A549 (cell line): ENCODE data around the gene PER1.

Source experiments
- CEBPB ChIP-seq, 2 experiments: fragments of >200 bp in 1 of 2; sonication (Bioruptor Twin) in 1 of 2; formaldehyde crosslinking in 1 of 2; IDR thresholded peaks; 2 replicates each; pipeline ENCODE4 v1.6.1; 2012 to 2016
- ESRRA ChIP-seq: fragments of 150-350 bp; IDR thresholded peaks from 2 replicates; pipeline ENCODE4 v1.6.1; 2014; ENCODE audit warnings: mild to moderate bottlenecking, low read length, borderline replicate concordance
- FOXS1 ChIP-seq: fragments of 250-450 bp; sonication (Bioruptor Pico); IDR thresholded peaks from 2 replicates; pipeline ENCODE4 v1.5.0; 2020; ENCODE audit warnings: mild to moderate bottlenecking, moderate library complexity
- KDM5A ChIP-seq: fragments of 200-600 bp; sonication (generic); IDR thresholded peaks from 2 replicates; pipeline ENCODE4 v1.6.1; 2016; ENCODE audit warnings: antibody characterized with exemption, mild to moderate bottlenecking
- POLR2A ChIP-seq: IDR thresholded peaks from 2 replicates; pipeline ENCODE4 v1.6.1; 2012; ENCODE audit warnings: mild to moderate bottlenecking, low read length
- SMC3 ChIP-seq: fragments of >200 bp; sonication (Bioruptor Twin); formaldehyde crosslinking; IDR thresholded peaks from 3 replicates; pipeline ENCODE4 v1.6.1; 2018; ENCODE audit warnings: inconsistent platforms
- TF ChIP-seq, protein P1 (sequence below): IDR thresholded peaks from 2 replicates; pipeline ENCODE4 v1.6.1; 2012
- TF ChIP-seq, protein P2 (sequence below): IDR thresholded peaks from 2 replicates; pipeline ENCODE4 v1.6.1; 2012
- TF ChIP-seq, protein P3 (sequence below): fragments of >200 bp; sonication (Bioruptor Twin); formaldehyde crosslinking; IDR thresholded peaks from 3 replicates; pipeline ENCODE4 v1.5.1; 2016
- TF ChIP-seq, protein P4 (sequence below): fragments of >200 bp; sonication (Bioruptor Twin); formaldehyde crosslinking; IDR thresholded peaks from 2 replicates; pipeline ENCODE4 v1.6.1; 2016

DNA sequence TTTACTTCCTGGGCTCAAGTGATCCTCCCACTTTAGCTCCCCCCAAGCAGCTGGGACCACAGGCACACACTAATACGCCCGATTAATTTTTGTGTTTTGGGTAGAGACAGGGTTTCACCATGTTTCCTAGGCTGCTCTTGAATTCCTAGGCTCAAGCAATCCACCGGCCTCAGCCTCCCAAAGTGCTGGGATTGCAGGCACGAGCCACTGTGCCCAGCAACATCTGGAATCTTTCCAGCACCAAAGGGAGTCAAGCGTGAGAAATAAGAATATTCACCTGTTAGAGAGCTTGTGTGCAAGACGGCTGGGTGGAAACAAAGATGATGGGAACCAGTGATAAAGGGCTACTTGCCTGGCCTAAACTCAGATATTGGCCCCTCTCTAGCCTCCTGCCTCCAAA, 50.5 kb downstream of the PER1 start:
- TF ChIP-seq, protein P1, sequence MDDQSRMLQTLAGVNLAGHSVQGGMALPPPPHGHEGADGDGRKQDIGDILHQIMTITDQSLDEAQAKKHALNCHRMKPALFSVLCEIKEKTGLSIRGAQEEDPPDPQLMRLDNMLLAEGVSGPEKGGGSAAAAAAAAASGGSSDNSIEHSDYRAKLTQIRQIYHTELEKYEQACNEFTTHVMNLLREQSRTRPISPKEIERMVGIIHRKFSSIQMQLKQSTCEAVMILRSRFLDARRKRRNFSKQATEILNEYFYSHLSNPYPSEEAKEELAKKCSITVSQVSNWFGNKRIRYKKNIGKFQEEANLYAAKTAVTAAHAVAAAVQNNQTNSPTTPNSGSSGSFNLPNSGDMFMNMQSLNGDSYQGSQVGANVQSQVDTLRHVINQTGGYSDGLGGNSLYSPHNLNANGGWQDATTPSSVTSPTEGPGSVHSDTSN, result no peak
- TF ChIP-seq, protein P2, sequence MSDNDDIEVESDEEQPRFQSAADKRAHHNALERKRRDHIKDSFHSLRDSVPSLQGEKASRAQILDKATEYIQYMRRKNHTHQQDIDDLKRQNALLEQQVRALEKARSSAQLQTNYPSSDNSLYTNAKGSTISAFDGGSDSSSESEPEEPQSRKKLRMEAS, result no peak
- TF ChIP-seq KDM5A, result no peak
- no peak for TF ChIP-seq POLR2A
- TF ChIP-seq, protein P3, sequence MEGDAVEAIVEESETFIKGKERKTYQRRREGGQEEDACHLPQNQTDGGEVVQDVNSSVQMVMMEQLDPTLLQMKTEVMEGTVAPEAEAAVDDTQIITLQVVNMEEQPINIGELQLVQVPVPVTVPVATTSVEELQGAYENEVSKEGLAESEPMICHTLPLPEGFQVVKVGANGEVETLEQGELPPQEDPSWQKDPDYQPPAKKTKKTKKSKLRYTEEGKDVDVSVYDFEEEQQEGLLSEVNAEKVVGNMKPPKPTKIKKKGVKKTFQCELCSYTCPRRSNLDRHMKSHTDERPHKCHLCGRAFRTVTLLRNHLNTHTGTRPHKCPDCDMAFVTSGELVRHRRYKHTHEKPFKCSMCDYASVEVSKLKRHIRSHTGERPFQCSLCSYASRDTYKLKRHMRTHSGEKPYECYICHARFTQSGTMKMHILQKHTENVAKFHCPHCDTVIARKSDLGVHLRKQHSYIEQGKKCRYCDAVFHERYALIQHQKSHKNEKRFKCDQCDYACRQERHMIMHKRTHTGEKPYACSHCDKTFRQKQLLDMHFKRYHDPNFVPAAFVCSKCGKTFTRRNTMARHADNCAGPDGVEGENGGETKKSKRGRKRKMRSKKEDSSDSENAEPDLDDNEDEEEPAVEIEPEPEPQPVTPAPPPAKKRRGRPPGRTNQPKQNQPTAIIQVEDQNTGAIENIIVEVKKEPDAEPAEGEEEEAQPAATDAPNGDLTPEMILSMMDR, result no peak
- TF ChIP-seq SMC3, result no peak
- TF ChIP-seq, protein P4, sequence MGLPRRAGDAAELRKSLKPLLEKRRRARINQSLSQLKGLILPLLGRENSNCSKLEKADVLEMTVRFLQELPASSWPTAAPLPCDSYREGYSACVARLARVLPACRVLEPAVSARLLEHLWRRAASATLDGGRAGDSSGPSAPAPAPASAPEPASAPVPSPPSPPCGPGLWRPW, result no peak
- TF ChIP-seq CEBPB (IDR thresholded peaks at IDR 0.05), result no peak
- no peak for TF ChIP-seq FOXS1 (CRISPR knock-in tag)
- TF ChIP-seq ESRRA, result no peak
